Measurements from ENCODE around the gene MVB12A.
A peak's percentile ranks its signal among the peaks of the same experiment; 100 is the strongest.

MVB12A gene

DNA sequence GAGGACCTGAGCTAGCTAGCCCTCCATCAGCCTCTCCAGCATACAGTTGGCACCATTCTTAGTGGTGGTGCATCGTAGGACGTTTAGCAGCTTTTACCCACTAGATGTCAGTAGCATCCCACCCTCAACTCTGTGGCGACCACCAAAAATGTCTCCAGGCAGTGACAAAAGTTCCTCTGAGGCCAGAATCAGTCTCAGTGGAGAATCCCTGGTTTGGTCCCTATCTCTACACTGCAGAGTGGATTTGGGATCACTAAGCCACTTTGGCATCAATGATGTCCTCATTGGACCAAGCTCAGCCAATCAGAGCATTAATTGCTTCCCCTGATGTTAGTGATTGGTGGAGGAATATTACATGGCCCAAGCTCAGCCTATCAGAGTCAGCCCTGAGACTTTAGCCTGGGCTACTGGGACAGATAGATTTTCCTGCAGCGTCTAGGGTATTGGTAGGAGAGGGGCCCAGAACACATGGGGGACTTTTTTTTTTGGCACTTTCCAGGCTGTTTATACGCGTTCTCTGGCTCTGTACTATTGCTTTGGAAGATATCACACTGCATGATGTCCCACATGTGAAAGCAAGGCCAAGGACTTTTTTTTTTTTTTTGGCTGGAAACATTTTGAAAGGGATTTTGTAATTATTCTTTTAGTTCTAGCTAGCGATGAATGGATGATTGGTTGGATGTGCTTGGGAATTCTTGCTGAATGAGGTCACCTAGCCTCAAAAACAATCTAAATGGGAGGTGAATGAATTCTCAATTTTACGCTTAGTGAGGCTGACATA is 21.6 kb downstream of the MVB12A start:
- no peak for DNase-seq (ENCODE audit: low spot score)

DNA sequence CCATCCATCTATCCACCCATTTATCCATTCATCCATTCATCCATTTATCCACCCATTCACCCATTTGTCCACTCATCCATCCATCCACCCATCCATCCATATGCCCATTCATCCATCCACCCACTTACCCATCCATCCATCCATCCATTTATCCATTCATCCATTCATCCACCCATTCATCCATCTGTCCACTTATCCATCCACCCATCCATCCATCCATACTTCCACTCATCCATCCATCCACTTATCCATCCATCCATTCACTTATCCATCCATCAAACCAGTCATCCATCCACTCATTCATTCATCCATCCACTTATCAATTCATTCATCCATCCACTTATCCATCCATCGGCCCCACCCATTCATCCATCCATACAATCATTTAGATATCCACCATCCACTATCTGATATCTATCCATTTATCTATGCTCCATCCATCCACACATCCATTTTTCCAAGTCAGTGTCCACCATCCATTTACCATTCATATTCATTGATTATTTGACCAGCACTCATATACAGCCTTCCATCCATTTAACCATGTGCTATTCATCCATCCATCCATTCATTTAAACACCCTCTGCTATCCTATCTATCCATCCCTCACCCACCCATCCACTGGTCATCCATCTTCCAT is 25.8 kb downstream of the MVB12A start:
- DNase-seq (ENCODE audit: low spot score): no peak

DNA sequence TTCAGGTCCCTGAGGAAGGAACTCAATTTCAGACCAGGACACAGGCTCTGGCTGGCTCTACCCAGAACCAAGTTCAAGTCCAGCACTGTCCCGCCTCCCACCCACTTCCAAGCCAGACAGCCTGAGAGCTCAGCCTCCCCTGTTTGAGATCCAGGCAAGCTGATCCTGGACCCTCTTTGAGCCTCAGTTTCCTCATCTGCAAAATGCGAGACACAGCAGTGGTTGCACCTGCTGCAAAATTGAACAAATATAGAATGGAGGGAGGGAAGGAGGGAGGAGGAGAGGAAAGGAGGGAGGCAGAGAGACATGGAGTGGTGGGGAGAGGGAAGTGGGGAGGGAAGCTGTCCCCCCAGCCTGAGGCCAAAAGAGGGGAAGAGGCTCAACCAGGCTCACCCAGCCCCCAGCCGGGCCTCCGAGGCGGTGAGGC is 27.9 kb downstream of the MVB12A start:
- DNase-seq (ENCODE audit: low spot score): no peak

DNA sequence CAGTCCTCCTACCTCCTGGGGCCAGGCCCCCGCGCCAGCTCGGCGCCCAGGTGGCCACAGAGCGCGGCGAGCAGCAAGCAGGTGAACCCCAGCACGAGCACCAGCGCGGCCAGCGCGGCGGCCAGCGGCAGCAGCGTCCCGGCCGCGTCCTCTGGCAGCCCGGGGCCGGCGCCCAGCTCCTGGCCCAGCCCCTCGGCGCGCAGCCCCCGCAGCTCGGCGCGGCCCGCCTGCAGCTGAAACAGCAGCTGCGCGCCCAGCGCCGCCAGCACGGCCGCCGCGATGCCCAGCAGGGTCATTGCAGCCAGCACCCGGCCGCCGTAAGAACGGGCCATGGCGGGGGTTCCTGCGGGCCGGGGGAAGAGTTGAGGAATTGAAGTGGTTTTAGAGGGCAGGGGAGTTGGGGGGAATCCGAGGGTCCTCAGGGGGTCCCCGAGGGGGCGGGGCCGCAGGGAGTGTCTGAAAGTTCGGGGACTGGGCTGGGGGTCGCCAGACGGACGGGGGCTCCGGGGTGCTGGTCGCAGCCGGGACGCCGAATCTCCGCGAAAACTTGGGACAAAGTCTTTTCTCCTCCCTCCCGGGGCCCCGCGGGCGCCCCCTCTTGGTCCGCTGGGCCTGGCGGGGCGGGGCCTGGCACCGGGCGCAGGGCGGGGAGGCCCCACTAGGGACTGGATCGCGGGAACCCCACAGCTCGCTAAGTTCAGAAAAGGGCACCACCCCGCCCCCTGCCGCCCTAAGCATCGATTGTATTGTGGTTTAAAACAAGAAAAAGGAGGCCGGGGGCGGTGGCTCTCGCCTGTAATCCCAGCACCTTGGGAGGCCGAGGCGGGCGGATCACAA is 28.5 kb downstream of the MVB12A start, which contains the start of gene TMEM221:
TMEM221 (minus strand) TSS at position 538 of the 837 bp plus-strand sequence; CDS start at position 332, 206 bp downstream.
- no peak for DNase-seq (ENCODE audit: low spot score)

DNA sequence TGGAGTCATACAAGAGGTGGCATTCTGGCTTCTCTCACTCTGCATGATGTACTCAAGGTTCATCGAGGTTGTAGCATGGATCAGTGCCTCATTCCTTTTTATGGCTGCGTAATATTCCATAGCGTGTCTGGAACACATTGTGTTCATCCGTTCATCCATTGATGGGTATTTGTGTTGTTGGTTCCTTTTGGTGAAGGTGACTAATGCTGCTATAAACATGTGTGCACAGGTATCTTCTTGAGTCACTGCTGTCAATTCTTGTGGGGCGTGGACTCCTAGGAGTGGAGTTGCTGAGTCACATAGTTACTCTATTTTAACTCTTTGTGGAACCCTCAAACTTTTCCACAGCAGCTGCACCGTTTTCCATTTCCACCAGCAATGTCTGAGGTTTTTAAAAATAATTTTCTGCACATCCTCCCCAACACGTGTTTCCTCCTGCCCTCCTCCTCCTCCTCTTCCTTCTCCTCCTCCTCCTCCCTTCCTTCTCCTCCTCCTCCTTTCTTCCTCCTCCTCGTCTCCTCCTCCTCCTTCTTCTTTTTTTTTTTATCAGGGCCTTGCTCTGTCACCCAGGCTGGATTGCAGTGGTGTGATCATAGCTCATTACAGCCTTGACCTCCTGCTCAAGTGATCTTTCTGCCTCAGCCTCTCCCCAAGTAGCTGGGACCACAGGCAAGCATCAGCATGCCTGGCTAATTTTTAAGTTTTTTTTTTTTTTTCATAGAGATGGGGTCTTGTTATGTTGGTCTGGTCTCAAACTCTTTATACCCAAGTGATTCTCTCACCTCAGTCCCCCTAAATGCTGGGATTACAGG is 30.6 kb downstream of the MVB12A start:
- no peak for DNase-seq (ENCODE audit: low spot score)

DNA sequence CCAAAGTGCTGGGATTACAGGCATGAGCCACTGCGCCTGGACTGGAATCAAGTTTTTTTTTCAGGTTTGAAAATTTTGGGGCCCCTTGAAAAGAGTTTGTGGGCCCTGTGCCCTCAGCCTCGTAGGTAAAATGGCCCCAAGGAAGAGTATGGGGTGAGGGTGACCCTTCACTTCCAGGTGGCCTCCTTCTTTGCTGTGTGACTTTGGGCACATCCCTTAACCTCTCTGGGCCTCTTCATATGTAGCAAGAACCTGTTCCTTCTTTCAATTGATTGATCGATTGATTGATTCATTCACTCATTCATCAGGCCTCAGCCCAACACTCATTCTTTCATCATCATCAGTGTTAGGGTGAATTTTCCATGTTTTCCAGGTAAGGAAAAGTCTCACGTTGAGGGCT is 32.0 kb downstream of the MVB12A start:
- DNase-seq (ENCODE audit: low spot score): no peak

DNA sequence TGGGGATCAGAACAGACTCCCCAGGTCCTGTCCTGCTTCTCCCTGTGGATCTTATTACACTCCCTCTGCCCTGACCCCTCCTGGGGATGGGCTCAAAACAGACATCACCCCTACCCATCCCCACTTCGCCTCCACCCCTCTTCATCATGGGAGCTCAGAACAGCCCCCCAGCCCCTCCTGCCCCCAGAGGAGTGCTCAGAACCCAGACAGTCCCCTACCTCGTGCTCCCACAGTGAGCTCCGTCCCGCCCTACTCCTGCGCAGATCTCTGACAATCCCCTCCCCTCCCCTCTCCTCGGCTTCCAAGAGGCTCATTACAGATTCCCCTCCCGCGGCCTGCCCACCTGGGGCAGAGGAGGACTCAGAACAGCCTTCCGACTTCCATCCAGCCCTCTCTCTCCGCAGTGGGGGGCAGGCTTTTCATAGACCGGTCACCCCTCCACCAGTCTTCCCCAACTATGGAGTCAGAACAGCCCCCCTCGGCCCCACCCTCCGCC is 34.8 kb downstream of the MVB12A start:
- no peak for DNase-seq (ENCODE audit: low spot score)

DNA sequence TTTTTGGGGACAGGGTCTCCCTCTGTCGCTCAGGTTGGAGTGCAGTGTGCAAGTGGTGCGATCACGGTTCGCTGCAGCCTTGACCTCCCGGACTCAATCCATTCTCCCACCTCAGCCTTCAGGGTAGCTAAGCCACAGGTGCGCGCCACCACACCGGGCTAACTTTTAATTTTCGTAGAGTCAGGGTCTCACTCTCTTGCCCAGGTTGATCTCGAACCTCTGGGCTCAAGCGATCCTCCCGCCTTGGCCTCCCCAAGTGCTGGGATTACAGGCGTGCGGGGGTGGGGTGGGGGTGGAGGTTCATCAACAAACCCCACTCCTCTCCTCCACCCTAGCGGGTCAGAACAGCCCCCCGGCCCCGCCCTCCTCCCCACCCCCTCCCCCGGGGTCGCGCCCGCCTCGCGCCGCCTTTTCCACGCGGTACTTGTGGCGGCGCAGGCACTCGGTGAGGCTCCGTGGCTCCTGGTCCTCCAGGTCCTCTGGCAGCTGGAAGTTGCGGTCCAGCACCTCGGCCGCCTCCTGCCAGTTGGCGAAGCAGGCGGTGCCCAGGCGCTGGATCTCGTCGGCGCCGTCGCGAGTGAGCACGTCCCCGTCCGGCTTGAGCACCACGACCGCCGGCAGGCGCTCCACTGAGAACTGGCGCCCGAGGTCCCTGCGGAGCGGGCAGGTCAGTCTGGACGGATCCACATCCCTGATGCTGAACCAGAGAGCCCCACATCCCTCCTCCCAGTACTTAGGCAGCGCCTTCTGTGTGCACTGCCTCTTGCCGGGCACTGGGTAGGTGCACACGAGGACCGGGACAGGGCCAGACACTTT is 35.7 kb downstream of the MVB12A start:
- DNase-seq (ENCODE audit: low spot score): no peak

DNA sequence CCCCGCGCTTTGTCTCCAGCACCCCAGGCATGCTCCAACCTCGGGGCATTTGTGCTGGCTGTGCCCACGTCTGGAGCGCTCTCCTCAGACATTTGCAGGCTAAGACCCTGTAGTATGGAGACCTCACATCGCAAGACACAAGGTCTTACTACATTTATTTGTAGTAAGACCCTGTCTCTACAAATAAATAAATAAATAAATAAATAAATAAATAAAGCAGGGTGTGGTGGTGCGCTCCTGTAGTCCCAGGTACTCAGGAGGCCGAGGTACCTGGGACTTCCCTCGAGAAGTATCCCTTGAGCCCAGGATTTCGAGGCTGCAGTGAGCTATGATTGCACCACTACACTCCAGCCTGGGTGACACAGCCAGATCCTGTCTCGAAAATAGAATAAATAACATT is 36.3 kb downstream of the MVB12A start:
- no peak for DNase-seq (ENCODE audit: low spot score)

DNA sequence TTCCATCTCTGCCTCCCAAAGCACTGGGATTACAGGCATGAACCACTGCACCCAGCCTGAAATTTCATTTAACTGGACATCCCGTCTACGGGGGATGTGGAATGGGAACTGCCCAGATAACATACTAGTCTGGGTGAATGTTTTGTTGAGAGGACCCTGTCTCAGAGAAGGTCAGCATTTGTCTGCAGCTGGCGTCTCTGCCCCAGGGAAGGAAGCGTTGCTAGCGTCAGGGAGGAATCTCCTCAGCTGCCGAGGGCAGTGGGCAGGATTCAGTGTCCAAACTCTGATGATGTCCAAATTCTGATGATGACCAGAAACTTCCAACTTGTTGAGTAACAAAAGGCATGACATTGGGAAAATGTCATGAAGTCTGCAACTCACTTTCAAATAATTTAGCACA is 37.8 kb downstream of the MVB12A start:
- no peak for DNase-seq (ENCODE audit: low spot score)

DNA sequence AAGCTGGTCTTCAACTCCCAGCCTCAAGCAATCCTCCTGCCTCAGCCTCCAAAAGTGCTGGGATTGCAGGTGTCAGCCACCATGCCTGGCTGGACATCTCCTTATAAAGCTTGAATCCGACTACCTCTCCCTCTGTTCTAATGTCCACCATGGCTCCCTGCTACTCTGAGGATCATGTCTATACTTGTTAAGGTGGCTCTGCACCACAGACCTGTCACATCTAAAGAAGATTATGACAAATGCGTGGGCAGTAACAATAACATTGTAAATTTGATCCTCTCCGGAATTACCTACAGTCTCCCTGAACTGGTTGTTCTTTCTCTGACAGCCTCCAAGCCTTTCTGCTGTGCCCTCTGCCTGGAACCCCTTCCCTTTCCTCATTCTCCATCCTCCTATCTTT is 39.1 kb downstream of the MVB12A start:
- no peak for DNase-seq (ENCODE audit: low spot score)

DNA sequence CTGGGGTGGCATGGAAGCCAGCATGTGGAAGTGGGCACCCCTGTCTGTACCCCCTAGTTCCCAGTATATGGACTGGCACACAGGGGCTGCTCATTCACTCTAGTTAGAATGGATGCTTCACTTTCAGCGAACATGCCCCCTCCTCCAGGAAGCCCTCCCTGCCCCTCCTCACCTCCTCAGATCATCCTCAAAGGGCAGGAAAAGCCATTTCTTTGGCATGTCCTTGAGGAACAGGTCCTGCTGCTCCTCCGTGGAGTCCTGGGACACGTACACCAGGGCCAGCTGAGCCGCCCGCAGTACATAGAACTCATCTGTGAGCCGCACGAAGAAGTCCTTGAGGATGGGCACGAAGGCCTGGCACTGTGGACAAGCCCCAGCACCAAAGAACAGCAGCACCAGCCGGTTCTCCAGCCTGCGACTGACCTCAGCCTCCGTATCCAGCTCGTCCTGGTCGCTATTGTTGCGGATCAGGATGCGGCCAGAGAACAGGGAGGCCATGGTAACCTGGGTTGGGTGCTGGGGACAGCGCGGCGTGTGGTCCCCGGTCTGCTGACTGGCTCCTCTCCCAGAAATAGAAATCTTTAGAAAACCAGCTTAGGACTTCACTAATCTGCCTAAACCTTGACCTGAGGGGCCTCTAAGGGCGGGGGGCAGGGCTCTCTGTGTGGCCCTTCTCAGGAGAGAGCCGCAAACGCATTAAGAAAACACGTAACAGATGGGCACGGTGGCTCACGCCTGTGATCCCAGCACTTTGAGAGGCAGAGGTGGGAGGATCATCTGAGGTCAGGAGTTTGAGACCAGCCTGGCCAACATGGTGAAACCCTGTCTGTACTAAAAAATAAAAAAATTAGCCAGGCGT is 40.8 kb downstream of the MVB12A start, which contains the start of gene NXNL1:
NXNL1 (minus strand) TSS at position 555 of the 859 bp plus-strand sequence; CDS start at position 498, 57 bp downstream.
- no peak for DNase-seq (ENCODE audit: low spot score)

DNA sequence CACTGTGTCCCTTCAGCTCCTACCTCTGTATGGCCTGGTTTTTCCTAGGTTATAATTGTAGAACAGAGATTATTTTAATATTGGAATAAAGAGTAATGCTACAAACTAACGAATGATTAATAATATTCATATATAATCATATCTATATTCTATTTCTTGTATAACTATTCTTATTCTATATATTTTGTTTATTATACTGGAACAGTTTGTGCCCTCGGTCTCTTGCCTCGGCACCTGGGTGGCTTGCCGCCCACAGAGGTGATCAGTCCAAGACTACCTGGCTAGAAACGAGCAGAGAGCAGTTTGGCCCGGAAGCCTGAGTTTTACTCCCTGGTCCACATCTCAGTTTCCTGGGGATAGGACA is 46.6 kb downstream of the MVB12A start:
- no peak for DNase-seq (ENCODE audit: low spot score)

DNA sequence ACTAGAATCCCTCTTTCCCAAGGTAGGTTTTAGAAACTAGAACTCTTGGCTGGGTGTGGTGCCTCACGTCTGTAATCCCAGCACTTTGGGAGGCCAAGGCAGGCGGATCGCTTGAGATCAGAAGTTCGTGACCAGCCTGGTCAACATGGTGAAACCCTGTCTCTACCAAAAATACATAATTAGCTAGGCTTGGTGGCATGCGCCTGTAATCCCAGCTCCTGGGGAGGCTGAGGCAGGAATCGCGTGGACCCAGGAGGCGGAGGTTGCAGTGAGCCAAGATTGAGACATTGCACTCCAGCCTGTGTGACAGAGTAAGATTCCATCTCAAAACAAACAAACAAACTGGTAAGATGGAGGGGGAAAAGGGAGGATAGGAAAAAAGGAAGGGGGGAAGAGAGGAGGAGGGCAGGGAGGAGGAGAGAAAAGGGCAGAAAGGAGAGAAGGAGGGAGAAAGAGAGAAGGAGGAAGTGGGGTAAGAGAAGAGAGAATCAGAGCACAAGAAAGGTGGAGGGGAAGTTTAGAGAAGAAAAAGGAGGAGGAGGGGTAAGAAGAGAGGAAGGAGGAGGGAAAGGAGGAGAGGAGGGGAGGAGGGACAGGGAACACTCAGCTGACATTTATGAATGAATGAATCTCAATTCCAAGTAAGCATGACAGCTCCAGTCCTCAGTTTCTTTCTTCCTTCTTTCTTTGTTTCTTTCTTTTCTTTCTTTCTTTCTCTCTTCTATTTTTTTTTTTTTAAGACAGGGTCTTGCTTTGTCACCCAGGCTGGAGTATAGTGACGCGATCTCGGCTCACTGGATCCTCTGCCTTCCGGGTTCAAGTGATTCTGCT is 47.8 kb downstream of the MVB12A start:
- no peak for DNase-seq (ENCODE audit: low spot score)

DNA sequence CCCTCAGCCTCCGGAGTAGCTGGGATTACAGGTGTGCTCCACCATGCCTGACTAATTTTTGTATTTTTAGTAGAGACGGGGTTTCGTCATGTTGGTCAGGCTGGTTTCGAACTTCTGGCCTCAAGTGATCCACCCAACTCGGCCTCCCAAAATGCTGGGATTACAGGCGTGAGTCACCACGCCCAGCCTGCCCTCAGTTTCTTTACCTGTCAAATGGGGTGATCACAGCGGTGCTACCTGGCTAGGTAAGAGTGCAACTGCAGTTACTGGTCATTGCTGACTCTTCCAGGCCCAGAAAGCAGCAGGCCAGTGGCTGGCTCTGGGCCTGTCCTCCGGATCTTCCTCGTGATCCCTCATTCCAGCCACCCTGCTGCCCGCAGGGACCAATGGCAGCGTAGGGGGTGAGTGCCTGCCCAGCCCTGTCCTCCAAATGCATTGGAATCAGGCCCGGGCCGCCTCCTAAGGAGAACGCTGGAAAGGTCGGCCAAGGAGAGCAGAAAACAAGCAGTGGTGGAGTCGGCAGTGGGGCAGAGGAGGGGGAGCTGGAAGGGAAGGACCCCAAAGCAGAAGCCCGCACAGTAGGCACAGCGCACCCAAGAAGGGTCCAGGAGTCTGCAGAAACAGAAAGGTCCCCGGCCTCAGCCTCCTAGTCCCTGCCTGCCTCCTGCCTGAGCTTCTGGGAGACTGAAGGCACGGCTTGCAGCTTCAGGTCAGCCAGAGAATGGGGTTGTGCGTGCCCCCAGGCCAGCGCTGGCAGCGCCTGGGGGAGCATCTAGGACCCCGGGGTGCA is 48.6 kb downstream of the MVB12A start:
- no peak for DNase-seq (ENCODE audit: low spot score)

DNA sequence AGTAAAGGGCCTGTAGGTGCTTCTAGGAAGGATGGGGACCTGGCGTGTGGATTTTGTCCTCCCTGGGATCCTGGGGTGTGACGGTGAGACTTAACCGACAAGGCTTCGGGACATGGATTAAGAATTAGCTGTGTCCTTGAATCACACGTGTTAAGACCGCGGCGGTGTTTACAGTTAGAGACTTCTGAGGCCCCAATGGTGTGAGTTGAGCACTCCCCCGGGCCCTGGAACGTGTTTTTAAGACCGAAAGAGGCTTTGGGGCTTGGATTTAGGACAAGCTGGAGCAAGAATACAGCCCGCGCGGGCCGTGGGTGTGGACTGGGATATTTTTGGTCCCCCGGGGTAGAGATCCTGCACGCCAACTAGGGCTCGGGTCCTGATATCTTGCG is 49.2 kb downstream of the MVB12A start:
- no peak for DNase-seq (ENCODE audit: low spot score)

DNA sequence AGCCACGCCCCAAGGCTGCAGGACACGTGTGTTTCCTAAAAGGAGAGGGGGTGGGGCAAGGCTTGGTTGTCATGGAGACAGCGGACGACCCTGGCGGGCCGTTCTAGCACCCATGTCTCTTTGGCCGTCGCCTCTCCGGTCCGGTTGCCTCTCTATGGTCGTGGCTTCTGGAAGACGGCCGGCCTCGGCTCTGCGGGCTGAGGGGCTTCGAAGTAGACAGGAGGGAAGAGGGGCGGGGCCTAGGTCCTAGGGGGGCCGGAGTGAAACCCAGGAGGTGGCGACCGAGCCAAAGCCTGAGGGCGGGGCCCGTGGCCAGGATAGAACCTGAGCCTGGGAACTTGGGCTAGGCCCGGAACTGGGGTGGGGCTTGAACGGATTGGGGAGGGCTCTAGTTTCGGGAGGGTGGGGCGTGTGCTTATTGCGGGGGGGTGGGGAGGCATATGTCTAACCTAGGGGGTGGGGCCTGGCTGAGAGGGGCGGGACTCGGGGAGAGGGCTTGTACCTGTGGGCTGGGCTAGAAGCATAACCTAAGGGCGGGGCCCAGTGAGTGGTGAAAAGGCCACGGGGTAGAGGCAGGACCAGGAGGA is 49.7 kb downstream of the MVB12A start:
- peak; percentile 87 for DNase-seq (ENCODE audit: low spot score)
